Osteocyte (in vitro differentiated cells): ENCODE data around the gene NELFCD. TPM values are rescaled to one million over a fixed set of nuclear protein-coding genes. Genes with fewer than 3 reads are reported as not detected.
A peak's percentile ranks its signal among the peaks of the same experiment; 100 is the strongest.

ENCODE experiments used
- DNase-seq: peaks from one replicate; pipeline ENCODE4 v3.0.0; 2021; ENCODE audit warnings: mixed read lengths; ENCODE audit not compliant: unreplicated experiment; ENCODE audit errors: extremely low spot score
- H3K27ac Mint-ChIP-seq: one replicate; pipeline ENCODE4 v1.8.0; 2021; ENCODE audit warnings: mild to moderate bottlenecking, mixed read lengths; ENCODE audit not compliant: unreplicated experiment
- H3K27me3 Mint-ChIP-seq: one replicate; pipeline ENCODE4 v1.8.0; 2021; ENCODE audit warnings: mixed read lengths; ENCODE audit not compliant: unreplicated experiment
- H3K36me3 Mint-ChIP-seq: one replicate; pipeline ENCODE4 v1.8.0; 2021; ENCODE audit warnings: mixed read lengths; ENCODE audit not compliant: unreplicated experiment
- H3K4me1 Mint-ChIP-seq: one replicate; pipeline ENCODE4 v1.8.0; 2021; ENCODE audit warnings: mixed read lengths; ENCODE audit not compliant: unreplicated experiment
- H3K4me3 Mint-ChIP-seq: one replicate; pipeline ENCODE4 v1.8.0; 2021; ENCODE audit warnings: mild to moderate bottlenecking, moderate library complexity, mixed read lengths; ENCODE audit not compliant: unreplicated experiment
- H3K9me3 Mint-ChIP-seq: one replicate; pipeline ENCODE4 v1.8.0; 2021; ENCODE audit warnings: mixed read lengths; ENCODE audit not compliant: unreplicated experiment
- CTCF ChIP-seq: fragments of 200-600 bp; sonication (generic); IDR thresholded peaks from 2 replicates; pipeline ENCODE4 v1.5.0; 2021; ENCODE audit warnings: antibody characterized with exemption, mild to moderate bottlenecking, moderate library complexity
- total RNA-seq: library from RNA; stranded (reverse); gene quantifications from 2 replicates; pipeline ENCODE4 v1.2.1, GENCODE V29; 2021

The NELFCD gene
- total RNA-seq, 1 donor from 2014 or later: 60.9 TPM

- DNase-seq: peak; percentile 57
- Mint-ChIP-seq H3K9me3 (peaks cover 17% of the 10 kb centered on the region), H3K36me3 (no peaks in the 10 kb centered on the region), H3K4me1 (no peaks in the 10 kb centered on the region), H3K27ac (no peak overlapping the region), H3K4me3 (no peak overlapping the region), H3K27me3 (peaks cover 22% of the 10 kb centered on the region)
- TF ChIP-seq CTCF: no peak
Observed at GRCh38 chr20:58973179-58973578, 7.9 kb upstream of the NELFCD start.

- H3K4me3 Mint-ChIP-seq: no peak overlapping the region
- no peaks in the 10 kb centered on the region for H3K4me1 Mint-ChIP-seq
- H3K27me3 Mint-ChIP-seq: peaks cover 19% of the 10 kb centered on the region
- H3K27ac Mint-ChIP-seq: no peak overlapping the region
- no peaks in the 10 kb centered on the region for H3K36me3 Mint-ChIP-seq
- H3K9me3 Mint-ChIP-seq: peaks cover 17% of the 10 kb centered on the region
- no peak for DNase-seq
- no peak for TF ChIP-seq CTCF
Observed at GRCh38 chr20:58973866-58974265, 7.2 kb upstream of the NELFCD start.

- DNase-seq: no peak
- H3K4me1 Mint-ChIP-seq: no peaks in the 10 kb centered on the region
- peaks cover 13% of the 10 kb centered on the region for H3K9me3 Mint-ChIP-seq
- no peak overlapping the region for H3K4me3 Mint-ChIP-seq
- no peak overlapping the region for H3K27ac Mint-ChIP-seq
- TF ChIP-seq CTCF: no peak
- no peaks in the 10 kb centered on the region for H3K36me3 Mint-ChIP-seq
- peaks cover 11% of the 10 kb centered on the region for H3K27me3 Mint-ChIP-seq
Observed at GRCh38 chr20:58975353-58975752, 5.7 kb upstream of the NELFCD start.

- no peak overlapping the region for H3K4me3 Mint-ChIP-seq
- no peak for TF ChIP-seq CTCF
- peaks cover 13% of the 10 kb centered on the region for H3K9me3 Mint-ChIP-seq
- H3K27ac Mint-ChIP-seq: no peak overlapping the region
- peak; percentile 25 for DNase-seq
- peaks cover 5% of the 10 kb centered on the region for H3K27me3 Mint-ChIP-seq
- H3K4me1 Mint-ChIP-seq: peaks cover 3% of the 10 kb centered on the region
- H3K36me3 Mint-ChIP-seq: no peaks in the 10 kb centered on the region
Observed at GRCh38 chr20:58976061-58976730, 4.9 kb upstream of the NELFCD start.

GRCh38 chr20:58978351-58979190 is 2.5 kb upstream of the NELFCD start:
- Mint-ChIP-seq H3K4me1 (peaks cover 13% of the 10 kb centered on the region), H3K36me3 (no peaks in the 10 kb centered on the region), H3K9me3 (peaks cover 13% of the 10 kb centered on the region), H3K27ac (no peak overlapping the region), H3K27me3 (peaks cover 3% of the 10 kb centered on the region), H3K4me3 (no peak overlapping the region)
- peak; percentile 65 for DNase-seq
- no peak for TF ChIP-seq CTCF
